Smooth muscle cell (in vitro differentiated cells): ENCODE measurements around the gene ERCC5. TPM values are rescaled to one million over a fixed set of nuclear protein-coding genes. Genes with fewer than 3 reads are reported as not detected.
A peak's percentile ranks its signal among the peaks of the same experiment; 100 is the strongest.

Experiments used
- DNase-seq: peaks from one replicate; lab custom pipeline; 2025; ENCODE audit not compliant: unreplicated experiment; lab: John Stamatoyannopoulos, UW
- H2AFZ ChIP-seq: fragments of 200-600 bp; sonication (generic); 2 replicates; pipeline ENCODE4 v1.6.0; 2016; ENCODE audit warnings: antibody characterized with exemption, low read depth, mild to moderate bottlenecking
- H3F3A ChIP-seq: fragments of 200-600 bp; sonication (generic); 2 replicates; pipeline ENCODE4 v1.6.0; 2017; ENCODE audit warnings: antibody characterized with exemption, low read depth
- H3K27ac ChIP-seq: fragments of 200-600 bp; sonication (generic); 2 replicates; pipeline ENCODE4 v1.5.1; 2016; ENCODE audit warnings: low read depth, mild to moderate bottlenecking
- H3K27me3 ChIP-seq: fragments of 200-600 bp; sonication (generic); 2 replicates; pipeline ENCODE4 v1.6.1; 2016; ENCODE audit warnings: low read depth, mild to moderate bottlenecking
- H3K36me3 ChIP-seq: fragments of 200-600 bp; sonication (generic); 2 replicates; pipeline ENCODE4 v1.5.1; 2016; ENCODE audit warnings: low read depth
- H3K4me1 ChIP-seq: fragments of 200-600 bp; sonication (generic); 2 replicates; pipeline ENCODE4 v1.5.1; 2016; ENCODE audit warnings: low read depth
- H3K4me2 ChIP-seq: fragments of 200-600 bp; sonication (generic); 2 replicates; pipeline ENCODE4 v1.6.0; 2016; ENCODE audit warnings: mild to moderate bottlenecking
- H3K4me3 ChIP-seq: fragments of 200-600 bp; sonication (generic); 2 replicates; pipeline ENCODE4 v1.5.1; 2016; ENCODE audit warnings: mild to moderate bottlenecking
- H3K79me2 ChIP-seq: fragments of 200-600 bp; sonication (generic); 2 replicates; pipeline ENCODE4 v1.6.0; 2016; ENCODE audit warnings: low read depth, mild to moderate bottlenecking
- H3K9ac ChIP-seq: fragments of 200-600 bp; sonication (generic); 2 replicates; pipeline ENCODE4 v1.6.0; 2016; ENCODE audit warnings: low read depth
- H3K9me3 ChIP-seq: fragments of 200-600 bp; sonication (generic); replicated peaks from 2 replicates; pipeline ENCODE4 v1.5.1; 2016; ENCODE audit warnings: low read depth
- H4K20me1 ChIP-seq: fragments of 200-600 bp; sonication (generic); 2 replicates; pipeline ENCODE4 v1.6.0; 2016; ENCODE audit warnings: low read depth
- CTCF ChIP-seq: fragments of 200-600 bp; sonication (generic); IDR thresholded peaks from 2 replicates; pipeline ENCODE4 v1.5.1; 2017; ENCODE audit warnings: borderline replicate concordance, mild to moderate bottlenecking, antibody characterized with exemption; ENCODE audit not compliant: insufficient read depth, poor library complexity, severe bottlenecking
- WGBS: methylation state at CpG from one replicate; pipeline ENCODE4 v1.1.7; 2016; ENCODE audit warnings: low lambda C conversion rate; 5-methylcytosine and 5-hydroxymethylcytosine counted together
- polyA plus RNA-seq: library from polyadenylated mRNA; unstranded; fragments of >200 nt; fragmentation: Nextera tagmentation; extraction: Ambion mirVana; gene quantifications from 2 replicates; pipeline ENCODE4 v1.2.1, GENCODE V29; 2016
- total RNA-seq: library from RNA; depleted of rRNA; stranded (reverse); fragments of >200 nt; gene quantifications from 2 replicates; pipeline ENCODE4 v1.2.3, GENCODE V29; 2014

The ERCC5 gene
- total and polyA plus RNA-seq, 2 experiments from 2014 or later, result 30.1 to 65.2 TPM

GRCh38 chr13:102868366-102868936 is 22.6 kb downstream of the ERCC5 start:
- no peaks in the 10 kb centered on the region for H3K79me2 ChIP-seq
- DNase-seq, result no peak

GRCh38 chr13:102869948-102870676 is 24.3 kb downstream of the ERCC5 start:
- H3F3A ChIP-seq, result peaks cover 4% of the 10 kb centered on the region
- H3K4me2 ChIP-seq, result no peak overlapping the region
- no peak overlapping the region for H2AFZ ChIP-seq
- H4K20me1 ChIP-seq, result peaks cover 32% of the 10 kb centered on the region
- no peak overlapping the region for H3K4me3 ChIP-seq
- no peaks in the 10 kb centered on the region for H3K79me2 ChIP-seq
- no peaks in the 10 kb centered on the region for H3K9me3 ChIP-seq
- H3K4me1 ChIP-seq, result no peaks in the 10 kb centered on the region
- H3K27ac ChIP-seq, result no peak overlapping the region
- 64% methylated on average over 5 of the region's 5 CpGs for WGBS
- no peak for TF ChIP-seq CTCF
- H3K9ac ChIP-seq, result no peak overlapping the region
- peaks cover 29% of the 10 kb centered on the region for H3K36me3 ChIP-seq
- DNase-seq, result no peak
- H3K27me3 ChIP-seq, result no peaks in the 10 kb centered on the region

More at GRCh38 chr13:102868366-102868936, 22.6 kb downstream of the ERCC5 start:
- no peak overlapping the region for H3K4me2 ChIP-seq
- H3K4me3 ChIP-seq, result no peak overlapping the region
- no peaks in the 10 kb centered on the region for H3K4me1 ChIP-seq
- TF ChIP-seq CTCF, result no peak
- no peak overlapping the region for H3K27ac ChIP-seq
- H2AFZ ChIP-seq, result no peak overlapping the region
- no peaks in the 10 kb centered on the region for H3K9me3 ChIP-seq
- WGBS, result 96% methylated on average over 5 of the region's 5 CpGs
- H3K36me3 ChIP-seq, result peaks cover 20% of the 10 kb centered on the region
- peaks cover 4% of the 10 kb centered on the region for H3F3A ChIP-seq
- no peaks in the 10 kb centered on the region for H3K27me3 ChIP-seq
- no peak overlapping the region for H3K9ac ChIP-seq
- peaks cover 46% of the 10 kb centered on the region for H4K20me1 ChIP-seq

- 58% methylated on average over 22 of the region's 22 CpGs for WGBS
- Histone ChIP-seq H3K27ac (peak overlapping the region; percentile 53), H3K36me3 (peaks cover 30% of the 10 kb centered on the region), H2AFZ (no peak overlapping the region), H3K79me2 (no peaks in the 10 kb centered on the region), H3F3A (peaks cover 4% of the 10 kb centered on the region), H3K9ac (no peak overlapping the region), H3K4me3 (no peak overlapping the region), H3K4me1 (no peaks in the 10 kb centered on the region), H3K27me3 (no peaks in the 10 kb centered on the region), H3K9me3 (no peaks in the 10 kb centered on the region), H3K4me2 (no peak overlapping the region), H4K20me1 (peaks cover 27% of the 10 kb centered on the region)
- DNase-seq, result peak; percentile 1
- TF ChIP-seq CTCF, result peak; percentile 80
These were observed 25.0 kb downstream of the ERCC5 start for GRCh38 chr13:102870677-102871415.
